ENCODE data around the gene RASEF.

DNA sequence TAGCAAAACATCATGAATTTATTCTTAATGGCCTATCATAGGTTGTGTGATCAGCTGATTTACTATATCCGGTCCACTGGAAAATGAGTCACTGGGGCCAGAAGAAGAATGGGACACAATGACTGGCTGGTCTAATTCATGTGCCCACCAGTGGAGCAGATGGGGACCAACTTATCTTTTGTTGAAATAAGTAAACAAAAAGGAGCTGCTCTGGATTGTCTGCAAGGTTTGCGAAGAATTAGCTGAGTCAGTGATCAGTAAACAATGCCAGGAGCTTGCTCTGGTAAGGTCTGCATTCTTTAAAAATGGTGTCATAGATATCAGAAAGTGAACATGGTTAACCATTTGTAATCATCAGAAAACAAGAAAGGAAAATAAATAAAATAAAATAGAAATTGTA lies 128.0 kb downstream of the RASEF start:
- TF ChIP-seq, protein P1, sequence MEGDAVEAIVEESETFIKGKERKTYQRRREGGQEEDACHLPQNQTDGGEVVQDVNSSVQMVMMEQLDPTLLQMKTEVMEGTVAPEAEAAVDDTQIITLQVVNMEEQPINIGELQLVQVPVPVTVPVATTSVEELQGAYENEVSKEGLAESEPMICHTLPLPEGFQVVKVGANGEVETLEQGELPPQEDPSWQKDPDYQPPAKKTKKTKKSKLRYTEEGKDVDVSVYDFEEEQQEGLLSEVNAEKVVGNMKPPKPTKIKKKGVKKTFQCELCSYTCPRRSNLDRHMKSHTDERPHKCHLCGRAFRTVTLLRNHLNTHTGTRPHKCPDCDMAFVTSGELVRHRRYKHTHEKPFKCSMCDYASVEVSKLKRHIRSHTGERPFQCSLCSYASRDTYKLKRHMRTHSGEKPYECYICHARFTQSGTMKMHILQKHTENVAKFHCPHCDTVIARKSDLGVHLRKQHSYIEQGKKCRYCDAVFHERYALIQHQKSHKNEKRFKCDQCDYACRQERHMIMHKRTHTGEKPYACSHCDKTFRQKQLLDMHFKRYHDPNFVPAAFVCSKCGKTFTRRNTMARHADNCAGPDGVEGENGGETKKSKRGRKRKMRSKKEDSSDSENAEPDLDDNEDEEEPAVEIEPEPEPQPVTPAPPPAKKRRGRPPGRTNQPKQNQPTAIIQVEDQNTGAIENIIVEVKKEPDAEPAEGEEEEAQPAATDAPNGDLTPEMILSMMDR (IDR thresholded peaks at IDR 0.05), result no peak
- no peak for TF ChIP-seq POLR2A (IDR thresholded peaks at IDR 0.05)

Data from Peyer's patch (tissue), 4 donors.